Keratinocyte (primary cell): ENCODE data around the gene RBFOX1. TPM values are rescaled to one million over a fixed set of nuclear protein-coding genes. Genes with fewer than 3 reads are reported as not detected.

Source experiments
- DNase-seq: peaks from one replicate; pipeline ENCODE4 v3.0.0-alpha.2; 2011; ENCODE audit warnings: low read depth, missing footprints, low spot score
- FAIRE-seq: peaks from 2 replicates; lab custom pipeline; 2011; peaks lifted over from hg19 to GRCh38; lab: Jason Lieb, UNC
- H2AFZ ChIP-seq: 2 replicates; pipeline ENCODE4 v1.6.0; 2012; ENCODE audit warnings: low read length, control low read depth, inconsistent platforms; ENCODE audit not compliant: control insufficient read depth
- H3K27ac ChIP-seq: 2 replicates; pipeline ENCODE4 v1.5.1; 2011; ENCODE audit warnings: low read length; ENCODE audit not compliant: control insufficient read depth, insufficient read depth
- H3K27me3 ChIP-seq: 3 replicates; pipeline ENCODE4 v1.6.0; 2011; ENCODE audit warnings: low read length; ENCODE audit not compliant: control insufficient read depth, insufficient read depth; ENCODE audit errors: extremely low read depth
- H3K36me3 ChIP-seq, 2 experiments: 2 replicates in 1 of 2; 3 replicates in 1 of 2; pipeline ENCODE4 v1.5.1; 2011; ENCODE audit warnings: low read length in 2 of 2, mild to moderate bottlenecking in 1 of 2; ENCODE audit not compliant: control insufficient read depth in 2 of 2, insufficient read depth in 2 of 2; ENCODE audit errors: extremely low read depth in 1 of 2
- H3K4me1 ChIP-seq: 3 replicates; pipeline ENCODE4 v1.5.1; 2011; ENCODE audit warnings: low read length; ENCODE audit not compliant: control insufficient read depth, insufficient read depth; ENCODE audit errors: extremely low read depth
- H3K4me2 ChIP-seq: 3 replicates; pipeline ENCODE4 v1.6.0; 2011; ENCODE audit warnings: low read depth, low read length; ENCODE audit not compliant: control insufficient read depth, insufficient read depth; ENCODE audit errors: extremely low read depth
- H3K4me3 ChIP-seq, 3 experiments: fragments of 200-600 bp in 1 of 3; sonication (generic) in 1 of 3; 2 replicates in 2 of 3; 3 replicates in 1 of 3; pipeline ENCODE4 v1.5.1; 2011 to 2016; ENCODE audit warnings: low read length in 3 of 3, mild to moderate bottlenecking in 3 of 3, control low read depth in 2 of 3, inconsistent platforms in 1 of 3, low read depth in 1 of 3, mixed read lengths in 1 of 3, mixed run types in 1 of 3, moderate library complexity in 1 of 3; ENCODE audit not compliant: control insufficient read depth in 2 of 3, insufficient read depth in 2 of 3; ENCODE audit errors: extremely low read depth in 1 of 3
- H3K79me2 ChIP-seq: 2 replicates; pipeline ENCODE4 v1.6.0; 2012; ENCODE audit warnings: low read length; ENCODE audit not compliant: control insufficient read depth, insufficient read depth
- H3K9ac ChIP-seq: 3 replicates; pipeline ENCODE4 v1.6.0; 2011; ENCODE audit warnings: low read length; ENCODE audit not compliant: control insufficient read depth, insufficient read depth; ENCODE audit errors: extremely low read depth
- H3K9me1 ChIP-seq: 3 replicates; pipeline ENCODE4 v1.6.0; 2011; ENCODE audit warnings: low read length; ENCODE audit not compliant: control insufficient read depth, insufficient read depth; ENCODE audit errors: extremely low read depth
- H3K9me3 ChIP-seq: 2 replicates; pipeline ENCODE4 v1.5.1; 2012; ENCODE audit warnings: low read depth, low read length; ENCODE audit not compliant: control insufficient read depth
- H4K20me1 ChIP-seq: 3 replicates; pipeline ENCODE4 v1.6.0; 2011; ENCODE audit warnings: low read length; ENCODE audit not compliant: control insufficient read depth, insufficient read depth; ENCODE audit errors: extremely low read depth
- EZH2 ChIP-seq: IDR thresholded peaks from one replicate; pipeline ENCODE4 v1.6.1; 2012; ENCODE audit warnings: inconsistent platforms, mild to moderate bottlenecking, low read length, moderate library complexity
- dilution Hi-C: fragments of 300-500 bp; cut with MboI; formaldehyde crosslinking; loops from one replicate; pipeline ENCODE4 v1.7.0; 2020; ENCODE audit warnings: low sequenced_read_pairs; ENCODE audit not compliant: extremely low pct_ligation_motif_present
- polyA plus RNA-seq, 5 experiments: library from polyadenylated mRNA; depleted of rRNA in 3 of 5; stranded (reverse) in 3 of 5; stranded (forward) in 1 of 5; unstranded in 1 of 5; fragments of >200 nt; gene quantifications; 1 replicate in 1 of 5; 2 replicates in 3 of 5; 3 replicates in 1 of 5; pipeline versions ENCODE4 v1.2.1 to v1.2.3, GENCODE V29; 2011 to 2012; ENCODE audit warnings: missing spikeins in 2 of 5, low read depth in 1 of 5, low replicate concordance in 1 of 5
- TF ChIP-seq, protein P1 (sequence below), 3 experiments: IDR thresholded peaks in 1 of 3; conservative IDR thresholded peaks in 1 of 3; optimal IDR thresholded peaks in 1 of 3; 2 replicates in 2 of 3; 3 replicates in 1 of 3; pipeline versions ENCODE3 to v1.5.1; 2011; ENCODE audit warnings: low read length in 3 of 3, mild to moderate bottlenecking in 3 of 3, moderate library complexity in 2 of 3, control low read depth in 1 of 3, inconsistent platforms in 1 of 3; ENCODE audit not compliant: insufficient read depth in 2 of 3; ENCODE audit errors: extremely low read depth in 1 of 3

The RBFOX1 gene
- polyA plus RNA-seq, 1 donor (not counting 4 experiments of a cell fraction or from before 2014, with no cell fraction given): not detected

DNA sequence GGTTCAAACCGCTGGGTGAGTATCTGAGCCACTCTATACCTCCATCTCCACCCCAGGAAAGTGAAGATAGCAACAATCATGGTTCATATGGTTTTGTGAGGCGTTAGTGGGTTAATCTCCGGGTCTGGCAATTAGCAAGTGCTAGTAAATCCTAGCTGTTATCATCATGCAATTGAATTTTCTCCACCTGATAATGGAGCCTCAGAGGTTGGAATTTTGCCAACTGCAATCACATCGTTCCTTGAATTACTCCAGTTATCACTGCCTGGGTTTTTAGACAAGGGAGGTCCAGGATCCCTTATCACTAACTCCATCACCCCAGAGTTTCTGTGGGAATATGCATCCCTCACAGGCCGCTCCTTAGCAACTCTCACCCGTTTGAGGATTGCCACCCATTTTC, 311.5 kb downstream of the RBFOX1 start:
- no peaks in the 10 kb centered on the region for H3K9me1 ChIP-seq
- H3K4me1 ChIP-seq: no peaks in the 10 kb centered on the region
- H3K27me3 ChIP-seq: no peaks in the 10 kb centered on the region
- no peaks in the 10 kb centered on the region for H3K9me3 ChIP-seq
- no peak for DNase-seq
- FAIRE-seq: no peak
- H3K9ac ChIP-seq: no peak overlapping the region
- no peak for TF ChIP-seq EZH2
- TF ChIP-seq, protein P1, sequence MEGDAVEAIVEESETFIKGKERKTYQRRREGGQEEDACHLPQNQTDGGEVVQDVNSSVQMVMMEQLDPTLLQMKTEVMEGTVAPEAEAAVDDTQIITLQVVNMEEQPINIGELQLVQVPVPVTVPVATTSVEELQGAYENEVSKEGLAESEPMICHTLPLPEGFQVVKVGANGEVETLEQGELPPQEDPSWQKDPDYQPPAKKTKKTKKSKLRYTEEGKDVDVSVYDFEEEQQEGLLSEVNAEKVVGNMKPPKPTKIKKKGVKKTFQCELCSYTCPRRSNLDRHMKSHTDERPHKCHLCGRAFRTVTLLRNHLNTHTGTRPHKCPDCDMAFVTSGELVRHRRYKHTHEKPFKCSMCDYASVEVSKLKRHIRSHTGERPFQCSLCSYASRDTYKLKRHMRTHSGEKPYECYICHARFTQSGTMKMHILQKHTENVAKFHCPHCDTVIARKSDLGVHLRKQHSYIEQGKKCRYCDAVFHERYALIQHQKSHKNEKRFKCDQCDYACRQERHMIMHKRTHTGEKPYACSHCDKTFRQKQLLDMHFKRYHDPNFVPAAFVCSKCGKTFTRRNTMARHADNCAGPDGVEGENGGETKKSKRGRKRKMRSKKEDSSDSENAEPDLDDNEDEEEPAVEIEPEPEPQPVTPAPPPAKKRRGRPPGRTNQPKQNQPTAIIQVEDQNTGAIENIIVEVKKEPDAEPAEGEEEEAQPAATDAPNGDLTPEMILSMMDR (optimal IDR thresholded peaks at IDR 0.05 in 1 of 3, IDR thresholded peaks at IDR 0.05 in 1 of 3, conservative IDR thresholded peaks at IDR 0.05 in 1 of 3; ENCODE audit: extremely low read depth in 1 of 3, insufficient read depth in 2 of 3, low read length in 3 of 3): no peak
- no peak overlapping the region for H3K4me2 ChIP-seq
- no peaks in the 10 kb centered on the region for H4K20me1 ChIP-seq
- no peak overlapping the region for H2AFZ ChIP-seq
- no peak overlapping the region for H3K27ac ChIP-seq
- no peaks in the 10 kb centered on the region for H3K36me3 ChIP-seq
- dilution Hi-C loops: no loop called here
- H3K4me3 ChIP-seq: no peak overlapping the region
- no peaks in the 10 kb centered on the region for H3K79me2 ChIP-seq

DNA sequence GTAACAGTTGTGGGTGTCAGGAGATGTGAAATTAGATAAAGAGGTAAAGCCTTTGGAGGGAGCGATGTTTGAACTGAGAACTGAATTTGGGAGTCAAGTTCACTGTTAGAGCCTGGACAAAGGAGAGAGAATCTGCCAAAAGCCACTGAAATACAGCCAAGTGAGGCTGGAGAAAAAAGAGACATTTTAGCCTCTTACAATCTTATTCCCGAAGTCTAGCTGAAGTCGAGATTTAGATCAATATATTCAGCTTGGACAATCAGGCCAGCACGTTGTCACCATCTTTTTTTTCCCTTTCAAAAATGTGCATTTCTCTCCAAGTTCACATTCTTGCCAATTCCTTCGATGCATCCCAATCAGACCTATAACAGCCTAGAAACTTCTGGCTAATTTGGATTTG, 312.2 kb downstream of the RBFOX1 start:
- no peak overlapping the region for H3K4me3 ChIP-seq
- H3K4me1 ChIP-seq: no peaks in the 10 kb centered on the region

More for the DNA sequence above, 312.2 kb downstream of the RBFOX1 start:
- DNase-seq (no peak), FAIRE-seq (no peak)
- H3K4me2 ChIP-seq: no peak overlapping the region
- H3K79me2 ChIP-seq: no peaks in the 10 kb centered on the region
- no peaks in the 10 kb centered on the region for H3K27me3 ChIP-seq
- no peak overlapping the region for H2AFZ ChIP-seq
- no peaks in the 10 kb centered on the region for H4K20me1 ChIP-seq
- H3K9me3 ChIP-seq: peaks cover 4% of the 10 kb centered on the region
- dilution Hi-C loops: no loop called here
- H3K27ac ChIP-seq: no peak overlapping the region
- no peaks in the 10 kb centered on the region for H3K36me3 ChIP-seq
- TF ChIP-seq EZH2: no peak
- TF ChIP-seq, protein P1 (optimal IDR thresholded peaks at IDR 0.05 in 1 of 3, IDR thresholded peaks at IDR 0.05 in 1 of 3, conservative IDR thresholded peaks at IDR 0.05 in 1 of 3; ENCODE audit: extremely low read depth in 1 of 3, insufficient read depth in 2 of 3, low read length in 3 of 3): no peak
- no peaks in the 10 kb centered on the region for H3K9me1 ChIP-seq
- no peak overlapping the region for H3K9ac ChIP-seq
